T-helper 1 cell treated with Interleukin-12 subunit alpha and Interleukin-12 subunit beta and Interleukin-4 antibody, amounts not matched to agents 30 ng/mL and 1 ng/mL, for 36 hours (primary cell): Measurements from ENCODE around the gene PSMD14. TPM values are rescaled to one million over a fixed set of nuclear protein-coding genes. Genes with fewer than 3 reads are reported as not detected.
"Not testable (repeated sequence)": the region's sequence is repeated elsewhere in the genome, so short reads cannot be mapped to it uniquely, and the experiment has no call there.

Experiments used
- intact Hi-C: fragments of 100-400 bp; cut with micrococcal nuclease; formaldehyde crosslinking; loops from one replicate; pipeline ENCODE4 v1.15.1; 2024
- total RNA-seq: library from RNA; stranded (reverse); gene quantifications from 2 replicates; pipeline ENCODE4 v1.2.3, GENCODE V29; 2022

Gene PSMD14
- 79.6 and 80.7 TPM in 2 replicates for total RNA-seq

- intact Hi-C loops = loop anchor here (1.0 to 10.0 kb wide), 16 partner anchors 35 to 1596 kb away; partner anchors contain the start of genes GCA, IFIH1, LY75 and MARCHF7
Measured at GRCh38 chr2:161308178-161308955, at the start of gene PSMD14. PSMD14 (plus strand) TSS chr2:161308425; CDS start chr2:161318826, 10,401 bp downstream.

DNA sequence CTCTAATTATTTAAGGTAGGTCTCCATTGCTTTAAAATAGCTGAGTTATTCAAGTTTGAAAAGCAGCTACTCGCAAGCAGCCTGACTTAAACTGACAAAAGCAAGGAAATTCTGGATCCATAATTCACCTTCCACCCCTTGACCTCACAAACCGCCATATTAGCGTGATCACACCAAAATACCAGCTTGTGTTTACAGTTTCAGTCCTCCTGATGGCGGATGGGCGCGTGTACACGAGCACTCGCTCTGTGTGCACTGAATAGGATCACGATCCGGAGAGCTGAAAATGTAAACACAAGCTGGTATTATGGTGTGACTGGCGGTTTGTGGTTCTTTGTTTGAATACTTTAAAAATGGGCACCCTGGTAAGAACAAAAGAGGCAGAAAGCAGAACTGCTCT lies 42.4 kb upstream of the PSMD14 start:
- intact Hi-C loops = no loop called here

GRCh38 chr2:161269111-161269510 lies 39.1 kb upstream of the PSMD14 start:
- intact Hi-C loops = no loop called here

DNA sequence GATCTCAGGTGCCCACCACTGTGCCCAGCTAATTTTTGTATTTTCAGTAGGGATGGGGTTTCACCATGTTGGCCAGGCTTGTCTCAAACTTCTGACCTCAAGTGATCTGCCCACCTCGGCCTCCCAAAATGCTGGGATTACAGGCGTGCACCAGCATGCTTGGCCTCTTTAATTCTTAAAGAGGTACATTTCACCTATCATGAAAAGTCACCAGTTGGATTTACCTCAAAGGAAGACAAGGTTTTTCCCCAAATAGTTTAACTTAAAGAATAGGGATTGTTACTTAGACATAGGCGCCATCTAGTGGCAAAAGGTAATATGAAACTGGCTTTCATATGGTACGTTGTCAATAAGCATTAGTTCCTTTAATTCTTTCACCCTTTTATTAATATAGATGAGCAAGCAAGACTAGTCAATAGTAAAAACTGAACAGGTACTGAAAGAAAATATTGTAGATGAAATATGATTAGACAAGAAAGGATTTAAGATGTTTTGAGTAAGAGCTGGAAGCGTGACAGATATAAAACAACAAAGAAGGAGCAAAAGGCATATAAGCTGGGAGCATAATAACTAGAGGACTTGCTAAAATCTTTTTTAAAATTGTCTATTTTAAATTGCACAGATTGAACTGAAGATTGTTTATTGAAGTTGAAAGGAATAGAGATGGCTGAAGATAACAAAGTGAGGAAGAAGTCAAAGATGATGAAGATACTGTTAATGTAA lies 35.0 kb upstream of the PSMD14 start:
- intact Hi-C loops = loop anchor here (1.0 to 5.0 kb wide), 12 partner anchors 23 to 1186 kb away; partner anchors contain the start of genes PSMD14 and TANK

DNA sequence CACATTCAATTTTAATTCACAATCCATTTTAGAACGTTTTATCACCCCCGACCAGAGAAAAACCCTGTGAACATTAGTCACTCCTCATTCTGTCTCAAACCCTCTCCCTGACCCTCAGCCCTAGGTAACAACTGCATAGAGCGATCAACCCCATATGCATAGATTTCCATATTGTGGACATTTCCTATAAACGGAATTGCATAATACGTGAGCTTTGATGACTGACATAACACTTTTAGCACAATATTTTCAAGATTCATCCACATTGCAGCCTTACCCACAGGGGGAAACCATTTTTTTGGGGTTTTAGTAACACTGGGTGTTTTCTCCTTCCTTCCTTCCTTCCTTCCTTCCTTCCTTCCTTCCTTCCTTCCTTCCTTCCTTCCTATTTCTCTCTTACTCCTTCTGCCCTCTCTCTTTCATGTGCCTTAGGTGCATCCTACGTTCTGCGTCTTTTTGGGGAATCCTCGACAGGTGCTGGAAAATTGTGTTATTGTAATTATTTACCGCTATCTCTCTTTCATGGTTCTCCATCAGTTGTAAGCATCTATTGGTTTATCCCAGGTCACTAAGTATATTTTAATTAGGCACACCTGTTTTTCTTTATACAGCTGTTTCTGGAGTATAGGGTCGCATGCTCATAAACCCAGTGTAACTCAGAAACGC lies 29.5 kb upstream of the PSMD14 start:
- intact Hi-C loops = not testable (repeated sequence)

DNA sequence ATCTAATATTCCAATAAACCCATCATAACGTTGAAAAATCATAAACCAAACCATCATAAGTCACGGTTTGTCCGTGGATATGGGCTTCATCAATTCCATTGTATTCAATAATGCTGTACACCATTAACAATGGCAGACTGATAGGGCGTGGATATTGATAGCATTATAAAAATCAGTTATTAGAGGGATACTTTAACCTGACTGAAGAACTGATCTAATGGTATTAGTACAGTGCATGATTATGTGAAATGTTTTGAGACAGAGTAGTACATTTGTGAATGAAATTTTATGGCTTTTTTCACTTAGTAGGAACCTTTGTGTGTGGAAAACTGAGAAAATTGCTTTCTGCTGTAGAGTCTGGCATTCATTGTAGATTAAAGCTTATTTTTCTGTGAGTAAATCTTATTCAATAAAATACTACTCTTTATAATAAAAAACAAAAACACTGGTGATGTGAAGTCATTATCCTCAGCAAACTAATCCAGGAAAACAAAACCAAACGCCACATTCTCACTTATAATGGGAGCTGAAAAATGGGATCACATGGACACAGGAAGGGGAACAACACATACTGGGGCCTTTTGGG lies 28.9 kb upstream of the PSMD14 start:
- intact Hi-C loops = not testable (repeated sequence)

GRCh38 chr2:161280906-161281323 lies 27.3 kb upstream of the PSMD14 start:
- intact Hi-C loops = not testable (repeated sequence)

GRCh38 chr2:161281615-161282310 lies 26.5 kb upstream of the PSMD14 start:
- intact Hi-C loops = not testable (repeated sequence)

DNA sequence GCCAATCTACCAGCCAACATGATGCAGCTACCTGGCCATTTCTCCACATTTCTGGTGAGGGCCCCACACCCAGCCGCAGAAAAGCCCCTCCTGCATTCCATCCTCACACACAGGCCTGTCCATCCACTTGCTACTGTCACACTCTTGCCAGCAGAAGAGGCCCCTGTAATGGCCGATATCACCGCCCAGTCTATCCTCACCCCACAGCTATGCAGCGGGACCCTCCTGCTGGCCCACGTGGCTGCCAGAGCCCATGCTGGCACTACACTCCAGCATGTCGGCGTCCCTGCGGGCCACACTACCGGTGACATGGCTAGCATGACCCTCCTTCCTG lies 25.9 kb upstream of the PSMD14 start:
- intact Hi-C loops = not testable (repeated sequence)

DNA sequence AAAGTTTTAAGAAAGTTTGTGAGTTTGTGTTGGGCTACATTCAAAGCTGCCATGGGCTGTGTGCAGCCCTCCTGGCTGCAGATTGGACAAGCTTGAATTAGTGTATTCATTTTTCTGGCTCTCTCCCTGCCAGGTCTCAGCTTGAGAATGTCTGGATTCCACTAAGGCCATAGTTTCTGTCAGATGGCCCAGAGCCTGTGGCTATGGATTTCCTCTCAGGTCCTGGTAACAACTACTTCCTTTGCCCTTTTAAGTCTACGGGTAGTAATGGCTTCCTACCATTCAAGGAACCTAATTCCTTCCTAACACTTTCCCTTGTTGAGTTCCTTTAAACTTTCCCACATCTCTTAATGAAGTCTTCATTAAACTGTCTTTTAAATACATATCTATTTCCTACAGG lies 24.3 kb upstream of the PSMD14 start:
- intact Hi-C loops = no loop called here

DNA sequence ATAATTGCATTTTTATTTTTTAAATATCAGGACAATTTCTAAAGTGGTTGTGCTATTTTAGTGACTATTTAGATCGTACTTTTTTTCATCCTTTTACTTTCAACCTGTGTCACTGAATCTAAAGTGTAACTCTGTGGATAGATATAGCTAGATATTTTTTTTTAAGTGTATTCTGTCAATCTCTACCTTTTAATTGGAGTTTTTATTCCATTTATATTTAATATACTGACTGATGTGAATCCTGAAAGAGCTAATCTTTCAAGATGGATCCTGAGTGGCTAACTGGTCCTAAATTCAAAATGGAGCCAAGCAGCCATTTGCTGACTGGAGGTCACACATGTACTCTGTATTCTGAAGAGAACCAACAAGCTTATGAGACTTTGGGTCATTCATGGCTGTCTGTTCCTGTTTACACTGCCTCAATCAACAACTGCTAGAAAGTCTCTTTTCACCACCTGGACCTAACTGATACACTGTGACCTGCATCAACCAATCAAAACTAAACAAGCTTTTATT lies 4.6 kb upstream of the PSMD14 start:
- intact Hi-C loops = loop anchor here (10.0 kb wide), 1 partner anchor 1399 kb away; the partner anchor contains the start of gene LY75

- intact Hi-C loops = loop anchor here (5.0 to 10.0 kb wide), 4 partner anchors 645 to 1402 kb away; partner anchors contain the start of genes LY75 and RBMS1
Measured at GRCh38 chr2:161306919-161307318, 1.3 kb upstream of the PSMD14 start.

GRCh38 chr2:161307676-161308075 lies 549 bp upstream of the PSMD14 start:
- intact Hi-C loops = loop anchor here (1.0 to 10.0 kb wide), 16 partner anchors 34 to 1595 kb away; partner anchors contain the start of genes GCA, IFIH1, LY75 and MARCHF7

DNA sequence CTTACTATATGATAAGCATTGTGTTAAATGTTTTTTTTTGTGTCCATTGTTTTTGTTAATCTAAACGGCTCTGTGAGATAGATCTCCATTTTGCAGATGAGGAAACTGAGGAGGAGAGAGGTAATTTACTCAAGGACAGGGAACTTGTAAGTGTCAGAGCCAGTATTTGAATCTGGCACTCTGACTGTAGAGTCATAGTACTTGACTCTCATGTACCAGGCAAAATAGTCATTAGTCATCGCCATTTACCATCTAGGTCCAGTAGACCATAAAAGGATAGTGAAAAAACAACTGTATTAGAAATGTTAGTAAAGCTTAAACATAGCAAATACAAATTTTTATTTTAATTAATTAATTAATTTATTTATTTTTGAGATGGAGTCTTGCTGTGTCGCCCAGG lies 4.8 kb downstream of the PSMD14 start:
- intact Hi-C loops = loop anchor here (1.0 kb wide), 1 partner anchor 241 kb away; no protein-coding TSS in a partner anchor

DNA sequence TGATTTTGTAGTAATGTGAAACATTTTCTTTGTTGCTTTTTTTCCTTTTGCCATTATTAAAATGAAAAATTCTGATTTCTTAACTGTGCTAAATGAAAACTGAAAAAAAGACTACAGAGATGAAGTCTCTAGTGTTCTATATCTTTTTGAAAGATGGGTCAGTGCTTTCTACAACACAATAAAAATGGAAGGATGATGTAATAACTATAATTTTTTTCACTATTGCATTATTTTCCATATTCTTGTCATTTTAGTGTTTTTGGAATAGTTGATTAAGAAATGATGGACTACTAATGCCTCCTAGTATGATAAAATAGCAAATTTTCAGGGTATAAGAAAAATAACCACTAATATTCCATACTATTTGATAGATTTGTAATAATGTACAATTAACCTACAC lies 7.2 kb downstream of the PSMD14 start:
- intact Hi-C loops = no loop called here

DNA sequence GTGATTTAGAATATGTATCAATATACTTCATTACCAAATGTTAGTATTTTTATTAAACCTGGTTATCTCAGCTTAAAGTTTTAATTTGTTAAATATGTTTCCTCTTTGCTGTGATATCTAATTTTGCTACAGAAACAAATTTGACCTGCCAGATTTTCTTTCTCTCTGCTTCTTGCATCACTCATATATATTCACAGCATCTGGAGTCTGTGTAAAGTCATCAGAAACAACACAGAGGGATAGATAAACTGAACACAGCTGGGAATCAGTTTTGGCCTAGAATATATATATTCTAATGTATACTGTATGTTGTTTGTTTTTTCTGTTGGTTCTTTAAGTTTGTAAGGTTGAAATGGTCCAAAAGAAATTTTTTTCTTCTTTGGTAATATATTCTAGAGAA lies 8.5 kb downstream of the PSMD14 start:
- intact Hi-C loops = no loop called here

DNA sequence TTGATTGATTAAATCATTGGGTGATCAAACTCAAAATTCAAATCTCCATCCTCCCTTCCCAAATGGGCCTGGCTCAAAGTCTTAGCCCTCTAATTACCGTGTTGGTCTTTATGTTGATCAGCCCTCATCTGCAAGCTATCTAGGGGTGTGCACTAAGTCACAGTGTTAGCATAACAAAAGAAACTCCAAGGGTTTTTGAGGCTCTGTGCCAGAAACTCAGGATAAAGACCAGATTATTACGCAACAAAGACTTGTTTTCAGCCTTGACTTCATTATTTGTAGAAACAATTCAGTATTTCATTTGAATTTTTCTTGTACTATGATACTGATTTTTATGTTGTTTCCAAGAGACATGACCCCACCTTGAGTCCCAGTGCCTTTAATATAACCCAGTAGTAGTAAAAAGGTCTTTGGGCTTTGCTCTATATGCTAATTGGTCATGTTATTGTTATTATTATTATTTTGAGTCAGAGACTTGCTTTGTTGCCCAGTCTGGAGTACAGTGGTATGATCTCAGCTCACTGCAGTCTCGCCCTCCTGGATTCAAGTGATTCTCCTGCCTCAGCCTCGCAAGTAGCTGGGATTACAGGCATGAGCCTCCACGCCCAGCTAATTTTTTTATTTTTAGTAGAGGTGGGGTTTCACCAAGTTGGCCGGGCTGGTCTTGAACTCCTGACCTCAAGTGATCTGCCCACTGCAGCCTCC lies 13.9 kb downstream of the PSMD14 start:
- intact Hi-C loops = no loop called here

- intact Hi-C loops = no loop called here
Measured at GRCh38 chr2:161324876-161325275, 16.7 kb downstream of the PSMD14 start.

GRCh38 chr2:161327582-161327981 lies 19.4 kb downstream of the PSMD14 start:
- intact Hi-C loops = no loop called here
